ENCODE measurements around the gene PSMB10.
"Not testable (repeated sequence)": the region's sequence is repeated elsewhere in the genome, so short reads cannot be mapped to it uniquely, and the experiment has no call there.

The PSMB10 gene

GRCh38 chr16:67924140-67924906, 12.3 kb downstream of the PSMB10 start:
- DNase-seq = no peak

GRCh38 chr16:67923414-67924116, 13.1 kb downstream of the PSMB10 start:
- DNase-seq = no peak

- DNase-seq = no peak
Measured at GRCh38 chr16:67922740-67923139, 13.9 kb downstream of the PSMB10 start.

- DNase-seq = no peak
Measured at GRCh38 chr16:67922221-67922620, 14.4 kb downstream of the PSMB10 start.

GRCh38 chr16:67919622-67920221, 16.9 kb downstream of the PSMB10 start:
- DNase-seq = no peak

- peak; percentile 79 for DNase-seq
Measured at GRCh38 chr16:67917852-67918236, 18.8 kb downstream of the PSMB10 start.

- DNase-seq = peak; percentile 22
Measured at GRCh38 chr16:67917140-67917851, 19.4 kb downstream of the PSMB10 start.

- no peak for DNase-seq
Measured at GRCh38 chr16:67915831-67916723, 20.6 kb downstream of the PSMB10 start.

GRCh38 chr16:67915496-67915769, 21.2 kb downstream of the PSMB10 start:
- DNase-seq = not testable (repeated sequence)

- DNase-seq = no peak
Measured at GRCh38 chr16:67914758-67915495, 21.7 kb downstream of the PSMB10 start.

- peak; percentile 41 for DNase-seq
Measured at GRCh38 chr16:67910158-67910557, 26.5 kb downstream of the PSMB10 start.

GRCh38 chr16:67909056-67909742, 27.5 kb downstream of the PSMB10 start:
- no peak for DNase-seq

- DNase-seq = no peak
Measured at GRCh38 chr16:67907397-67908180, 29.1 kb downstream of the PSMB10 start.

GRCh38 chr16:67902831-67903230, 33.8 kb downstream of the PSMB10 start:
- DNase-seq = no peak

GRCh38 chr16:67901734-67902133, 34.9 kb downstream of the PSMB10 start:
- no peak for DNase-seq

GRCh38 chr16:67897231-67897630, 39.4 kb downstream of the PSMB10 start:
- DNase-seq = no peak

GRCh38 chr16:67893743-67894399, 42.8 kb downstream of the PSMB10 start:
- no peak for DNase-seq

- DNase-seq = peak; percentile 97
Measured at GRCh38 chr16:67892899-67893742, 43.5 kb downstream of the PSMB10 start, which contains the start of gene PSKH1. TSS of gene PSKH1 (plus strand) at chr16:67893254. CDS start at chr16:67908750, 15,496 bp downstream.
